Coronary artery (tissue), 2 donors: ENCODE measurements around the gene RDH16.
"Not testable (repeated sequence)": the region's sequence is repeated elsewhere in the genome, so short reads cannot be mapped to it uniquely, and the experiment has no call there.

ENCODE experiments used
- DNase-seq: peaks from one replicate; pipeline ENCODE4 v3.0.0-alpha.2; 2017; ENCODE audit warnings: low spot score
- H3K27ac ChIP-seq, 2 donors: fragments of 200-600 bp; sonication (generic); one replicate each; pipeline ENCODE4 v1.5.1; 2016 to 2019
- H3K4me3 ChIP-seq: fragments of 200-600 bp; sonication (generic); 2 replicates; pipeline ENCODE4 v1.5.1; 2016; ENCODE audit warnings: mild to moderate bottlenecking, moderate library complexity
- CTCF ChIP-seq: fragments of 200-600 bp; sonication (generic); IDR thresholded peaks from one replicate; pipeline ENCODE4 v1.5.1; 2019; ENCODE audit warnings: antibody characterized with exemption

Gene RDH16

GRCh38 chr12:56988207-56988739, 30.9 kb upstream of the RDH16 start:
- Histone ChIP-seq H3K27ac (no peak overlapping the region), H3K4me3 (no peak overlapping the region)
- no peak for TF ChIP-seq CTCF
- peak; percentile 70 for DNase-seq

DNA sequence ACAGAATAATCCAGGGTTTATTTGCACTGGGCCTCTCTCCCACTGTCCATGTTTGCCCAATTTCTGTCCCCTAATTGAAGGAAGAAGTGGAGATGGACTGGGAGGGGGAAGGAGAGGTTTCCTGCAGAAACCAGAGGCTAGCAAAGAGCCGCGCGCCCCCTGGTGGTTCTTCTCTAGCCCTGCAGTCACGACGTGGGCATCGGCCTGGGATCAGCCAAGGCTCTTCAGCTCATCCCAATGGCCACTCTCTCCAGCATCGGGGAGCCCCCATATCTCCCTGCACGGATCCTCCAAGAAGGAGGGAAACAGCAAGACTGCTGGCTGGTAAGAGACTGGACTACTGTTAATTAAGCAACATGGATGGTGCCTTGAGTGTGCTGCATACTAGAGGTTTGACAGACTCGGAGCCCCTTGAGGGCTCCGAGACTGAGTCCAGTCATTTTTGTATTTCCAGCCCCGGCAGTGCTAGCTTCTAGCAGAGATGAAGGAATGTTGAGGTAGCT, 30.2 kb upstream of the RDH16 start:
- Histone ChIP-seq H3K27ac (no peak overlapping the region), H3K4me3 (no peak overlapping the region)
- TF ChIP-seq CTCF, result peak; percentile 95
- DNase-seq, result peak; percentile 82

- Histone ChIP-seq H3K27ac (no peak overlapping the region), H3K4me3 (no peak overlapping the region)
- DNase-seq, result peak; percentile 47
- no peak for TF ChIP-seq CTCF
Measured at GRCh38 chr12:56987011-56987410, 29.6 kb upstream of the RDH16 start.

DNA sequence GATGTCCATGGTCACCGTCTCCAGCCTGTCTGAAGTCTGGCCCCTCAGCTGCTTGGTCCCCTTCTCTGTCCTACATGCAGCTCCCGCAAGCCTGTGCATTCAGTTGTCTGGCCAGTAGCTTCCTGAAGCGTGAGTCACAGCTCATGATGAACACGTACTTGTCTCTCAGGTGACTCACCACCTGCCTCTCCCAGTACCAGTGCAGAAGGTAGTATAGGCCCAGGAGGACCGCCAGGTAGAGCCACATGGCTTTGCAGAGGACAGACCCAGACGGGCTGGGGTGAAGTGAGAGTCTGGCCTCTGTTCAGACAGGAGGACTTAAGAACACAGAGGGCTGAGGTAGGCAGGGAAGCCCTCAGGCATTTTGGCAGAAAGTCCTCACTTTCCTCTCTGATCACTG, 28.3 kb upstream of the RDH16 start:
- H3K27ac ChIP-seq, H3K4me3 ChIP-seq: not testable (repeated sequence)
- DNase-seq, result peak; percentile 36

GRCh38 chr12:56983386-56983785, 26.0 kb upstream of the RDH16 start:
- no peak for TF ChIP-seq CTCF
- H3K4me3 ChIP-seq, result no peak overlapping the region
- no peak for DNase-seq
- H3K27ac ChIP-seq, result no peak overlapping the region

DNA sequence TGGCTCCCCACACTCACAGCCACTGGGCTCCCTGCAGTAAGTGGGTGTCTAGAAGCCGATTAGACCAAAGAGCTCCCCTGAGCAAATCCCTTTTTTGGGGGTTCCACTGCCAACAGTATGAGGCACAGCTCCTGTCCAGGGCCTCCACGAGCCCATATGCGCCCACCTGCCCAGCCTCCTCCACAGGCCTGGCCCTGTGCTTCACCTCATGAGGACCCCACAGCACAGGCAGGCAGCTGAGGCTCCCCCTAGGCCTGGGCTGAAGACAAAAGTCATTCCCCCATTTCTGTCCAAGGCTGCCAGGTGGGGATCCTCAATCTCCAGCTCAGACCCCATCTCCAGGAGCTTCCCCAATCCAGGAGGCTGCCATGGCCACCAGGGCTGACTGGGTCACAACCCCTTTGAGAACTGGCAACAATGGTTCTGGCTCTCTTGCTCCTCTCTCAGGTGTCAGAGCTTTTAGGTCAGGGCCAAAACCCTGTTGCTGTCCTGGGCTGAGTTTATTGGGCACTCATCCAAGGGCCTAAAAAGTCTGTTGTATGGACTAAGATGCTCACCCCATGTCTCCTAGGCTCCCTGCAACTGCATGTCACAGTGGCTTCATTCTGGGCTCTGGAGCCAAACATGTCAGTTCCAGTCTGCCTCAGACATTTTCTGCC, 25.3 kb upstream of the RDH16 start:
- not testable (repeated sequence) for H3K27ac ChIP-seq, H3K4me3 ChIP-seq, DNase-seq

DNA sequence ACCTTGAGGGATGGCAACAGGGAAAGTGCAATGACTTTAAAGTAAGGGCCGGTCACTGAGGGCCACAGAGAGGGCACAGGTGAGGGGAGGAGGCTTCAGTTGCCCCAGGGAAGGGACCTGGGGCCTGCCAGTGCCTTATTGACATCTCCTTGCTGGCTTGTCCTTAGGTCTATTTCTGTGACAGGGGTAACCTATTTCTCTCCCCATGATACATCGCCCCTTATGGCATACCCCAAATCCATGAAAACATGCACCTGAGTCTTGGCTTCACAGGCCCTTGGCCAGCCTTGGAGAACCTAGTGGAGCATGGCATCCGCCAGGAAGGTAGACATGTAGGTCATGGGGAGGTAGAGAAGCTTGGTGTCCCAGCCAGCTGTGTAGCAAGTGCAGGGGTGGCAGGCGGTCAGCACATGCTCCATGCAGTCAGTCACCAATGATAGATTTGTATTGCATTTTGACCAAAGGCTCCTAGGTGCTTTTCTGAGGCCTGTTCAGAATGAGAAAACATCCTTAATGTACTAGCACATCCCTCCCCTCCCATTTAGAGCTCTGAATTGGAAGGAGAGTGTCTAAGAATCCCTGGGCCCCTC, 23.6 kb upstream of the RDH16 start:
- no peak for TF ChIP-seq CTCF
- H3K27ac ChIP-seq, result no peak overlapping the region
- no peak overlapping the region for H3K4me3 ChIP-seq
- no peak for DNase-seq

DNA sequence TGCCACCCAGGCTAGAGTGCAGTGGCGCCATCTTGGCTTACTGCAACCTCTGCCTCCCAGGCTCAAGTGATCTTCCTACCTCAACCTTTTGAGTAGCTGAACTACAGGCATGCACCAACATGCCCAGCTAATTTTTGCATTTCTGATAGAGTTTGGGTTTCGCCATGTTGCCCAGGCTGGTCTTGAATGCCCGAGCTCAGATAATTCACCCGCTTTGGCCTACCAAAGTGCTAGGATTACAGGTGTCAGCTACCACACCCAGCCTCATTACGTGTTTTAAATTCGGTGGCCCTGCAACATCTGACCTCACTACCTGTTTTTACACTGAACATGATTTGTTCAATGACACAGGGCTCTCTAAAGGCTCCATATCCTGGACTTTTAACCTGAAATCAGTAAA, 22.9 kb upstream of the RDH16 start:
- no peak for DNase-seq
- TF ChIP-seq CTCF, result no peak
- H3K4me3 ChIP-seq, result no peak overlapping the region
- H3K27ac ChIP-seq, result no peak overlapping the region
